Activated CD4-positive, alpha-beta memory T cell treated with anti-CD3 and anti-CD28 coated beads for 36 hours (primary cell): ENCODE results near the gene SCAPER. TPM values are rescaled to one million over a fixed set of nuclear protein-coding genes. Genes with fewer than 3 reads are reported as not detected.
"Not testable (repeated sequence)": the region's sequence is repeated elsewhere in the genome, so short reads cannot be mapped to it uniquely, and the experiment has no call there.

Source experiments
- CTCF ChIA-PET: fragments of 350-600 bp; sonication (Branson Sonifier 250); formaldehyde crosslinking; loops from one replicate; lab custom pipeline; 2021; ENCODE audit warnings: antibody characterized with exemption, inconsistent platforms; lab: Charles Lee
- POLR2A ChIA-PET: fragments of 350-600 bp; sonication (Branson Sonifier 250); formaldehyde crosslinking; loops from one replicate; lab custom pipeline; 2021; ENCODE audit warnings: antibody characterized with exemption; lab: Charles Lee
- DNase-seq: peaks from one replicate; pipeline ENCODE4 v3.0.0-alpha.2; 2020
- H3K27ac Mint-ChIP-seq: one replicate; pipeline ENCODE4 v1.8.0; 2021; ENCODE audit warnings: mixed read lengths
- H3K27me3 Mint-ChIP-seq: one replicate; pipeline ENCODE4 v1.8.0; 2021; ENCODE audit warnings: mixed read lengths
- H3K36me3 Mint-ChIP-seq: one replicate; pipeline ENCODE4 v1.8.0; 2021; ENCODE audit warnings: mixed read lengths
- H3K4me1 Mint-ChIP-seq: one replicate; pipeline ENCODE4 v1.8.0; 2021; ENCODE audit warnings: low read depth, mixed read lengths
- H3K4me3 Mint-ChIP-seq: one replicate; pipeline ENCODE4 v1.8.0; 2021; ENCODE audit warnings: mild to moderate bottlenecking, mixed read lengths
- H3K9me3 Mint-ChIP-seq: one replicate; pipeline ENCODE4 v1.8.0; 2021; ENCODE audit warnings: mixed read lengths
- intact Hi-C: fragments of 100-400 bp; cut with micrococcal nuclease; formaldehyde crosslinking; loops from one replicate; pipeline ENCODE4 v1.15.1; 2023
- total RNA-seq, 2 experiments: library from RNA; stranded (reverse); gene quantifications; one replicate each; pipeline ENCODE4 v1.2.3, GENCODE V29; 2021

SCAPER gene
- total RNA-seq, 2 experiments from 2014 or later = 21.5 to 22.9 TPM

DNA sequence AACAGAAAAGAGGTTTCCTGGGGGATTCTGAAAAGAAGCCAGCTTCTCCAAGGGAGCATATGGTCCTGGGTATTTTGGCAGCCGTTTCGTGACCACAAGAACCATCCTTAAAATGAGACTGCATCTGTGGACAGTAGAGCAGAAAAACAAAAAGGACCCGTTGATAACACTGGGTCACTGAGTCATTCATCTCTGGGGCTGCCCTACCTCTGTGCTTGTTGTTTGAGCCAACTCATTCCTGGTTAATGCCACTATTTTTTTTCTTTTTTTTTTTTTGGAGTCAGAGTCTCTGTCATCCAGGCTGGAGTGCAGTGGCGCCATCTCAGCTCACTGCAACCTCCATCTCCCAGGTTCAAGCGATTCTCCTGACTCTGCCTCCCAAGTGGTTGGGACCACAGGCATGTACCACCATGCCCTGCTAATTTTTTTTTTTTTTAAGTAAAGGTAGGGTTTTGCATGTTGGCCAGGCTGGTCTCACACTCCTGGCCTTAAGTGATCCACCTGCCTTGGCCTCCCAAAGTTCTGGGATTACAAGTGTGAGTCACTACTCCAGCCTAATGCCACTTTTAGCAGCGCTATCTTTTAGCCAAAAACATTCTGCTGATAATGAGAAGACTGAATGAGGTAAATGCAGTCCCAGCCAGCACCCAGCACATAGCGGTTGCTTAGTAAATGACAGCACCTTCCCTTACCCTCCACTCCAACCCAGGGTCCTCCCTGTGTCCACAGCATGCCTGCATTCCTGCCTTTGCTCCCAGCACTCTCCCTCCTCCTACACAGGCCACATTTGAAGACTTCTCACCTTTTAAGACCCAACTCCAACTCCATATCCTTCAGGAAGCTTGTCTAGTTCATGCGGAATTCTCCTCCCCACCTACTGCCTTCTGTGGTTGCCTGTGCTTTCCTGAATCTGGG is 577.7 kb downstream of the SCAPER start:
- intact Hi-C loops = no loop called here
- peaks cover 45% of the 10 kb centered on the region for H3K27me3 Mint-ChIP-seq
- POLR2A ChIA-PET = no interaction called here
- CTCF ChIA-PET = no interaction called here
- DNase-seq = no peak
- no peaks in the 10 kb centered on the region for H3K9me3 Mint-ChIP-seq
- H3K4me3 Mint-ChIP-seq = no peak overlapping the region
- no peaks in the 10 kb centered on the region for H3K36me3 Mint-ChIP-seq
- no peaks in the 10 kb centered on the region for H3K4me1 Mint-ChIP-seq
- H3K27ac Mint-ChIP-seq = no peak overlapping the region

DNA sequence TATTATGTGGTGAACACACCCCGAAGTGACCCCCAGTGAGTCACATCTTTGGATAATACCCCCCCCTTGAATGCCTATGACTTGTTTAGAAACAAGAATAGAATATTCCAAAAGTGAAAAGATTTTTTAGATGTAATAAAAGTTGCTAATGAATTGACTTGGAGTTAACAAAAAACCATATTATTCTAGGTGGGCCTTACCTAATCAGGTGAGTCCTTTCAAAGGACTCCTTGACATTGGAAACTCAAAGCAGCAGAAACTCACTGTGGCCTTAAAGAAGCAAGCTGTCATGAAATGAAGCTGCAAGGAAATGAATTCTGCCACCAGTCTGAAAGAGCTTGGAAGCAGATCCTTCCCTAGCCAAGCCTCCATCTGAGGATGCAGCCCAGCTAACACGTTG is 579.4 kb downstream of the SCAPER start:
- intact Hi-C loops = no loop called here
- DNase-seq = no peak
- Mint-ChIP-seq H3K9me3 (no peaks in the 10 kb centered on the region), H3K27me3 (peaks cover 49% of the 10 kb centered on the region), H3K36me3 (no peaks in the 10 kb centered on the region), H3K27ac (no peak overlapping the region), H3K4me1 (no peaks in the 10 kb centered on the region), H3K4me3 (no peak overlapping the region)
- ChIA-PET POLR2A (no interaction called here), CTCF (no interaction called here)

DNA sequence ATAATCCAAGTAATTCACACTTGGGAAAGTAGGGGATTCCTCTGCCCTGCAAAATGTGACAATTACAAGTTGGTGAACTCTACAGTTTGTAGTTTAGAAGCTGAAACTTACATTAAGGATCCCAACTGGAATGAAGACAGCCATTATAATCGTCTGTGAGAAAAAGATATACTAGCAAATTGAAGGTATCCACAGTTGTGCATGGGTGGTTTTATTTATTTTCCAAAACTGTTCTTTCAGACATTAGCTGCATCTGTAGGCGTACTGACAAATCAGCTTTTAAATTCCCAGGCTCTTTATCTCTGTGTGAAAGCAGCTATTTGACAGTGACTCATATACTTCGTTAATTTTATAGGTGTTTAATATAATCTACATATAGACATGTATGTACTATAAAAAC is 581.1 kb downstream of the SCAPER start:
- DNase-seq = no peak
- Mint-ChIP-seq H3K4me3 (no peak overlapping the region), H3K27me3 (peaks cover 40% of the 10 kb centered on the region), H3K36me3 (no peaks in the 10 kb centered on the region), H3K9me3 (no peaks in the 10 kb centered on the region), H3K4me1 (no peaks in the 10 kb centered on the region), H3K27ac (no peak overlapping the region)
- POLR2A ChIA-PET = no interaction called here
- CTCF ChIA-PET = interaction anchor here (1.0 kb wide), 1 partner anchor 88 kb away, joined by 3 read pairs; no protein-coding TSS in a partner anchor
- intact Hi-C loops = no loop called here

- DNase-seq = no peak
- H3K27ac Mint-ChIP-seq = no peak overlapping the region
- ChIA-PET CTCF (no interaction called here), POLR2A (no interaction called here)
- H3K27me3 Mint-ChIP-seq = peaks cover 29% of the 10 kb centered on the region
- H3K9me3 Mint-ChIP-seq = no peaks in the 10 kb centered on the region
- H3K4me1 Mint-ChIP-seq = no peaks in the 10 kb centered on the region
- no peaks in the 10 kb centered on the region for H3K36me3 Mint-ChIP-seq
- H3K4me3 Mint-ChIP-seq = no peak overlapping the region
- intact Hi-C loops = no loop called here
Observed at GRCh38 chr15:76321602-76322001, 583.5 kb downstream of the SCAPER start.

DNA sequence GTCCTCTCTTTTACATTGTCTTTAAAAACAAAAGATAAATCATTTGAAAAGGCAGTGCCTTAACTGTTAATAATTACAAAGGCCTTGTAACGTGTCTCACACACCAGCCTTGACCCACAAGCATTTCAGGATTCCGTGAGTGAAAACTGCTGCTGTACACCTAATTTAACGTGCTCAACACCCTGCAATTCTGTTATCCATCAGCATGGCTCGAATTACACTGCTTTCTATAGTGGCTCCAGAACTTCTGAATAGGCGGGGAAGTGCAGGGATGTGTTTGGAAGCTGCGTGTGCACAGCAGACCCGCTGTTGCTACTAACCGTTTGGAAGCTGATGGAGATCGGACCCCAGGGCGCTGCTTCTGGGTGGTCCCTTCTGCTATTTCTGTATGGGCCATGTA is 584.0 kb downstream of the SCAPER start:
- Mint-ChIP-seq H3K4me3 (no peak overlapping the region), H3K27ac (no peak overlapping the region), H3K4me1 (no peaks in the 10 kb centered on the region), H3K27me3 (peaks cover 28% of the 10 kb centered on the region), H3K36me3 (no peaks in the 10 kb centered on the region), H3K9me3 (no peaks in the 10 kb centered on the region)
- POLR2A ChIA-PET = no interaction called here
- DNase-seq = no peak
- intact Hi-C loops = no loop called here
- CTCF ChIA-PET = no interaction called here

GRCh38 chr15:76320012-76320411 is 585.1 kb downstream of the SCAPER start:
- Mint-ChIP-seq H3K9me3 (no peaks in the 10 kb centered on the region), H3K4me1 (no peaks in the 10 kb centered on the region), H3K4me3 (no peak overlapping the region), H3K36me3 (no peaks in the 10 kb centered on the region), H3K27me3 (peaks cover 20% of the 10 kb centered on the region), H3K27ac (no peak overlapping the region)
- DNase-seq = no peak
- POLR2A ChIA-PET = no interaction called here
- CTCF ChIA-PET = no interaction called here
- intact Hi-C loops = no loop called here

DNA sequence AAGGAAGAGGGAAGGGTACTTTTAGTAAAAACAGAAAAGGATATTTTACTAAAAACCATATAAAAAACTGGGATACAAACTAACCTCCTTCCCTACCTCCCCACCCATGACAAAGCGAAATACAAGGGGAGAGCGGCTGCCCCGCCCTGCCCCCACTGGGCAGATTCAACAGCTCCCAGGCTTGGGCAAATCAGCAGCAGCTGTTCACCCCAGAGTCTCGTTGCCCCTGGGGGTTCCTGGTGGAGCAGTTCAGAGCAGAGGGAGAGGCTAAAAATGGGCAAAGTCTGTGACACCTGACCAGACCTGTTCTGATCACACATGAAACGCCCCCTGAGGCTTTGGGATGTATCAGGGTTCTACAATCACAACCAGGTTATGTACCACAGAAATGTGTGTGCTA is 591.4 kb downstream of the SCAPER start:
- POLR2A ChIA-PET = no interaction called here
- CTCF ChIA-PET = no interaction called here
- H3K4me1 Mint-ChIP-seq = peaks cover 19% of the 10 kb centered on the region
- no peak overlapping the region for H3K4me3 Mint-ChIP-seq
- no peak overlapping the region for H3K27ac Mint-ChIP-seq
- no peaks in the 10 kb centered on the region for H3K9me3 Mint-ChIP-seq
- no peaks in the 10 kb centered on the region for H3K27me3 Mint-ChIP-seq
- DNase-seq = no peak
- peaks cover 4% of the 10 kb centered on the region for H3K36me3 Mint-ChIP-seq
- intact Hi-C loops = loop anchor here (5.0 kb wide), 1 partner anchor 121 kb away; no protein-coding TSS in a partner anchor

DNA sequence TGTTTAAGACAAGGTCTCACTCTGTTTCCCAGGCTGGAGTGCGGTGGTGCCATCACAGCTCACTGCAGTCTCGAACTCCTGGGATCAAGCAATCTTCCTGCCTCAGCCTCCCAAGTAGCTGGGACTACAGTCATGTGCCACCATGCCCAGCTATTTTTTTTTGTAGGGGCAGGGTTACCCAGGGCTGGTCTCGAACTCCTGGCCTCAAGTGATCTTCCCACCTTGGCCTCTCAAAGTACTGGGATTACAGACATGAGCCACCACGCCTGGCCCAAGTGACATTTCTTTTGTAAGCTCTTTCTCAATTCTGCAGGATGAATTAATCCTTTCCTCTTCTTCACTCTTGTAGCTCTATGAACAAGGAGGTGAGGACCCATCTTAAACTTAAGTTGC is 592.0 kb downstream of the SCAPER start:
- H3K27ac Mint-ChIP-seq = not testable (repeated sequence)

GRCh38 chr15:76312540-76313174 is 592.5 kb downstream of the SCAPER start:
- Mint-ChIP-seq H3K4me3 (peak overlapping the region; percentile 38), H3K4me1 (peaks cover 27% of the 10 kb centered on the region), H3K36me3 (peaks cover 4% of the 10 kb centered on the region), H3K27me3 (no peaks in the 10 kb centered on the region), H3K27ac (no peak overlapping the region), H3K9me3 (no peaks in the 10 kb centered on the region)
- no peak for DNase-seq
- ChIA-PET POLR2A (no interaction called here), CTCF (no interaction called here)
- intact Hi-C loops = loop anchor here (5.0 kb wide), 1 partner anchor 120 kb away; no protein-coding TSS in a partner anchor

More for the DNA sequence above, 592.0 kb downstream of the SCAPER start:
- DNase-seq, CTCF ChIA-PET, H3K27me3 Mint-ChIP-seq, H3K4me3 Mint-ChIP-seq, H3K36me3 Mint-ChIP-seq, POLR2A ChIA-PET, H3K9me3 Mint-ChIP-seq: not testable (repeated sequence)
- peaks cover 22% of the 10 kb centered on the region for H3K4me1 Mint-ChIP-seq
- intact Hi-C loops = loop anchor here (5.0 kb wide), 1 partner anchor 121 kb away; no protein-coding TSS in a partner anchor

DNA sequence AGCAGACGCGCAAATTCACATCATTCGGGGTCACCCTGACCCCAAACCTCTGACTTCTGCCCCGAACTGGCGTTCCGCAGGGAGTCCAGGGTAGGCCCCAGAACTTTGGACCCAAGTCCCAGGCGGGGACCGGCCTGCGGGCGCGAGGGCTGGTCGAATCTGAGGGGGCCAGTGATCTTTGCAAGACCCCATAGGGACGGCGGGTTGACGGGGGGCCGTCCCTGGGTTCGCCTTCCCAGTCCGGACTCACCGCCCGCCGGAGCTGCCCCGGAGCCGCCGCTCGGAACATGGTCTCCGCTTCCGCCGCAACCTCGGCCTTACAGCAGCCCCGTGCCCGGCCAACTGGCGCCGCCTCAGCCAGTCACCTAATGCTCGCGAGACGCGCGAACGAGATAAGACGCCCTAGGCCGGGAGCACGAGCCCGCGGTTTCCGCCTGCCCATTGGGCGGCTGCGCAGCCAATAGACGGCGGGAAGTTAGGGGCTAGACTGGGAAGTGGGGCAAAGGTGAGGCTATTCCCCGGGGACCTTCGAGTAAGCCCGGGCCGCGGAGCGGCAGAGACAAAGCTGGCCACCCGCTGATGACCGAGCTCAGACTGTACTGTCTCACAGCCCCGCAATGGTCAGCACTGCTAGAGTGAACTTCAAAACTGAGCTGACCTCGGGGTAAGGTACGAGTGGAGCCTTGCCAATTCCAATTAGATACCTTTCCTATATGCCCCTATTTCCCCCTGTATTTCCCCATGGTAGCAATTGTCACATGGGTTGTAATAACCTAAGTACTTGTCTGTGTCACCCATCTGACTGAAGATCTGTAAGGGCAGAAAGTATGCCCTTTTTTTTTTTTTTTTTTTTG is 593.8 kb downstream of the SCAPER start, which contains the start of gene ETFA:
ETFA (minus strand) TSS at position 370 of the 854 bp plus-strand sequence; CDS start at position 289, 81 bp downstream.
- Mint-ChIP-seq H3K36me3 (peaks cover 4% of the 10 kb centered on the region), H3K27me3 (no peaks in the 10 kb centered on the region), H3K9me3 (no peaks in the 10 kb centered on the region), H3K27ac (peak within 1 kb of the TSS; percentile 62), H3K4me3 (peak within 1 kb of the TSS; percentile 90), H3K4me1 (peaks cover 31% of the 10 kb centered on the region)
- POLR2A ChIA-PET = interaction anchor here (0.6 to 1.9 kb wide), 5 partner anchors 10 to 425 kb away, joined by 3 to 10 read pairs (median 3); partner anchors contain the start of gene ISL2
- intact Hi-C loops = loop anchor here (1.0 to 5.0 kb wide), 4 partner anchors 18 to 119 kb away; partner anchors contain the start of gene ISL2
- DNase-seq = peak; percentile 97
- CTCF ChIA-PET = no interaction called here

GRCh38 chr15:76310475-76311099 is 594.6 kb downstream of the SCAPER start:
- CTCF ChIA-PET = no interaction called here
- intact Hi-C loops = loop anchor here (1.0 to 5.0 kb wide), 4 partner anchors 17 to 118 kb away; partner anchors contain the start of gene ISL2
- no peak for DNase-seq
- H3K36me3 Mint-ChIP-seq = peaks cover 4% of the 10 kb centered on the region
- POLR2A ChIA-PET = interaction anchor here (0.5 to 1.9 kb wide), 5 partner anchors 10 to 26 kb away, joined by 3 to 10 read pairs (median 3); partner anchors contain the start of gene ISL2
- H3K4me3 Mint-ChIP-seq = peak overlapping the region; percentile 90
- peak overlapping the region; percentile 62 for H3K27ac Mint-ChIP-seq
- H3K27me3 Mint-ChIP-seq = no peaks in the 10 kb centered on the region
- peaks cover 35% of the 10 kb centered on the region for H3K4me1 Mint-ChIP-seq
- H3K9me3 Mint-ChIP-seq = no peaks in the 10 kb centered on the region
